ENCODE data around the gene PET100. TPM values are rescaled to one million over a fixed set of nuclear protein-coding genes. Genes with fewer than 3 reads are reported as not detected.

PET100 gene
- total and polyA plus RNA-seq, 11 donors: 22.3 to 405 (median 136) TPM

DNA sequence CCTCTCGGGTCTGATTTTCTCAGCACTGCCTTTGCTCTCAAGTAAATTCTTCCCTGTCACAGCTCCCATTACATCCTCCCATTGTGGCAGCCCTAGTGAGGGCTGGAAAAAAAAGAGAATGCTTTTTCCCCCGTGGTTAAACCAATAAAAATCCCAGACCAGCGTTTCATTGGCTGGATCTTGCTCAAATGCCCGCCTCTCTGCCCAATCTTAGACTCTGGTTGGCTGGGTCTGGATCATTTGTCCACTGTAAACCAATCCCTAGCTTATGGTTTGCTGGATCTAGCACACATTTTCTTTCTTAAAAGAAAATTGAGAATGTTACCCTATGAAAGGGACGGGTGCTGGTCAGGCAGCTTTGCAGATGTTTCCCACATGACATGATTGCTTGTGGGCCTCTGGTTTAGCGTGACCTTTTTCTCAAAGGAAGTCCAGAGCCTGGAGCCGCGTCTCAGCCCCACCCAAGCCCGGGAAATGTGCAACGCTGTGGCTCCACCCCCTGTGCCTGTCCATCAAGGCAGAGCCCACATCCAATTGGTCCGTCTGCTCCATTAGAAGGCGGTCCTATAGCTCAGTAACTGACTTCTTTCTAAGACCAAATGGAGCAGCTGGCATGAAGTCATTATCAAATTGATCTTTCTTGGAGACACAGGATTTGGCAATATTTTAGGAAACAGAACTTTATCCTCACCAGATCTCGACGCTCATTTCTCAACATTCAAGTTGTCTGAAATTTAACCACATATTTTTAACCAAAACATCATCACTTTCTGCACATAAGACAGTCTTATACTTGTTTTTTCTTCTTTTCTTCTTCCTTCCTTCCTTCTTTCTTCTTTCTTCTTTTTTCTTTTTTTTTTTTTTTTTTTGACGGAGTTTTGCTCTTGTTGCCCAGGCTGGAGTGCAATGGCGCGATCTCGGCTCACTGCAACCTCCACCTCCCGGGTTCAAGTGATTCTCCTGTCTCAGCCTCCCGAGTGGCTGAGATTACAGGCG is 44.7 kb downstream of the PET100 start:
- H3K27me3 ChIP-seq: peaks cover 0 to 44% (median 14%) of the 10 kb centered on the region in 9 donors
- WGBS, 4 donors: 57 to 60% (median 59%) methylated on average over 19 to 21 of the region's 21 CpGs

GRCh38 chr19:7676376-7676775 is 46.8 kb downstream of the PET100 start:
- H3K27me3 ChIP-seq: peaks cover 0 to 40% (median 11%) of the 10 kb centered on the region in 9 donors
- H3K4me1 ChIP-seq: peaks cover 0 to 30% (median 1%) of the 10 kb centered on the region in 12 donors
- peaks cover 0 to 7% (median 0%) of the 10 kb centered on the region in 12 donors for H3K9me3 ChIP-seq
- TF ChIP-seq POLR2A (IDR thresholded peaks at IDR 0.05): no peak
- TF ChIP-seq, protein P1, sequence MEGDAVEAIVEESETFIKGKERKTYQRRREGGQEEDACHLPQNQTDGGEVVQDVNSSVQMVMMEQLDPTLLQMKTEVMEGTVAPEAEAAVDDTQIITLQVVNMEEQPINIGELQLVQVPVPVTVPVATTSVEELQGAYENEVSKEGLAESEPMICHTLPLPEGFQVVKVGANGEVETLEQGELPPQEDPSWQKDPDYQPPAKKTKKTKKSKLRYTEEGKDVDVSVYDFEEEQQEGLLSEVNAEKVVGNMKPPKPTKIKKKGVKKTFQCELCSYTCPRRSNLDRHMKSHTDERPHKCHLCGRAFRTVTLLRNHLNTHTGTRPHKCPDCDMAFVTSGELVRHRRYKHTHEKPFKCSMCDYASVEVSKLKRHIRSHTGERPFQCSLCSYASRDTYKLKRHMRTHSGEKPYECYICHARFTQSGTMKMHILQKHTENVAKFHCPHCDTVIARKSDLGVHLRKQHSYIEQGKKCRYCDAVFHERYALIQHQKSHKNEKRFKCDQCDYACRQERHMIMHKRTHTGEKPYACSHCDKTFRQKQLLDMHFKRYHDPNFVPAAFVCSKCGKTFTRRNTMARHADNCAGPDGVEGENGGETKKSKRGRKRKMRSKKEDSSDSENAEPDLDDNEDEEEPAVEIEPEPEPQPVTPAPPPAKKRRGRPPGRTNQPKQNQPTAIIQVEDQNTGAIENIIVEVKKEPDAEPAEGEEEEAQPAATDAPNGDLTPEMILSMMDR (IDR thresholded peaks at IDR 0.05): no peak
- 22 to 43% (median 35%) methylated on average over 4 to 7 of the region's 7 CpGs for WGBS, 4 donors
- no peak overlapping the region for H3K27ac ChIP-seq
- ATAC-seq: no peak
- H3K36me3 ChIP-seq: no peaks in the 10 kb centered on the region
- intact Hi-C loops (cut with DNase I): loop anchor here in 6 of 10 donors (5.0 to 10.0 kb wide), 5 partner anchors 104 to 324 kb away; no protein-coding TSS in a partner anchor
- no peak overlapping the region for H3K4me3 ChIP-seq
- peak in 2 of 5 donors; percentile 51 to 58 for DNase-seq

More for the DNA sequence above, 44.7 kb downstream of the PET100 start:
- intact Hi-C loops (cut with DNase I): loop anchor here in 6 of 10 donors (5.0 to 10.0 kb wide), 5 partner anchors 102 to 322 kb away; no protein-coding TSS in a partner anchor
- H3K9me3 ChIP-seq: peaks cover 0 to 7% (median 0%) of the 10 kb centered on the region in 12 donors
- H3K36me3 ChIP-seq: no peaks in the 10 kb centered on the region
- peaks cover 0 to 19% (median 0%) of the 10 kb centered on the region in 12 donors for H3K4me1 ChIP-seq
- ATAC-seq: peak in 3 of 4 donors; percentile 87 to 89 (median 87)
- peak overlapping the region in 1 of 12 donors; percentile 70 for H3K27ac ChIP-seq
- no peak overlapping the region for H3K4me3 ChIP-seq
- DNase-seq: peak; percentile 55 to 81 (median 76)
- TF ChIP-seq POLR2A (IDR thresholded peaks at IDR 0.05): no peak

- peaks cover 0 to 36% (median 7%) of the 10 kb centered on the region in 9 donors for H3K27me3 ChIP-seq
- no peak within 1 kb of the TSS for H3K27ac ChIP-seq
- no peaks in the 10 kb centered on the region for H3K36me3 ChIP-seq
- TF ChIP-seq, protein P1 (IDR thresholded peaks at IDR 0.05): no peak
- TF ChIP-seq POLR2A (IDR thresholded peaks at IDR 0.05): no peak
- peaks cover 0 to 7% (median 0%) of the 10 kb centered on the region in 12 donors for H3K9me3 ChIP-seq
- H3K4me1 ChIP-seq: peaks cover 0 to 34% (median 3%) of the 10 kb centered on the region in 12 donors
- intact Hi-C loops (cut with DNase I): loop anchor here in 6 of 10 donors (5.0 to 10.0 kb wide), 5 partner anchors 105 to 325 kb away; no protein-coding TSS in a partner anchor
- 35 to 42% (median 41%) methylated on average over 10 of the region's 10 CpGs for WGBS, 4 donors
- ATAC-seq: no peak
- no peak for DNase-seq
- H3K4me3 ChIP-seq: no peak within 1 kb of the TSS
These were observed 47.3 kb downstream of the PET100 start, which contains the start of gene MCEMP1 for GRCh38 chr19:7676854-7677253. Gene MCEMP1 (plus strand): TSS chr19:7677090. CDS start chr19:7677121, 31 bp downstream.

DNA sequence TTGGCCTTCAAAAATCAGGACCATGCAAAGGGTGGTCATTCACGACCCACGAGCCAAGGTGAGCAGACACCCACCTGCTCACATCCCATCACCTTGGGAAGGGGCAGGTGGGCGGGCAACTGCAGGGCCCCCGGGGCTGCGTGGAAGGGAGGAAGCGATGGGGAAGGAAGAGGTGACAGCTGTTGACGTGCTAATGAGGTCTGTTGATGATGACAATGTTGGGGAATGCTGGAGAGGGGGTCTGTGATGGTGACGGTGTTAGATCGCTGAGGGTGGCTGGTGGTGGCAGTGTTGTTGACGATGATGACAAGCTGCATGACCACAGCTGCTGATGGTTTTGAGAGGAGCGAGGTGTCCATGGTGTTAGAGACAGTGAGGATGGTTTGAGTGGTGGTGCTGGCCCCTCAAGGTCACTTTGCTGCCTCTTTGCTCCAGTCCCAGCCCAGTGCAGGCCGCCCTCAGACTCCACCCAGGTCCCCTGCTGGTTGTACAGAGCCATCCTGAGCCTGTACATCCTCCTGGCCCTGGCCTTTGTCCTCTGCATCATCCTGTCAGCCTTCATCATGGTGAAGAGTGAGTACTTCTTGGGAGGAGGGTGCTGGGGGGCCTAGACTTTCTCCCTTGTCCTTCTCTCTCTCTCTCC is 48.2 kb downstream of the PET100 start:
- Histone ChIP-seq H3K9me3 (peaks cover 0 to 7% (median 0%) of the 10 kb centered on the region in 12 donors), H3K27me3 (peaks cover 0 to 30% (median 6%) of the 10 kb centered on the region in 9 donors), H3K27ac (no peak overlapping the region), H3K36me3 (peaks cover 0 to 8% (median 6%) of the 10 kb centered on the region in 9 donors), H3K4me1 (peaks cover 0 to 41% (median 8%) of the 10 kb centered on the region in 12 donors), H3K4me3 (no peak overlapping the region)
- intact Hi-C loops (cut with DNase I): loop anchor here in 6 of 10 donors (2.0 to 10.0 kb wide), 6 partner anchors 25 to 325 kb away; no protein-coding TSS in a partner anchor
- no peak for ATAC-seq
- 23 to 37% (median 28%) methylated on average over 12 of the region's 12 CpGs for WGBS, 4 donors
- DNase-seq: no peak
- no peak for TF ChIP-seq POLR2A (IDR thresholded peaks at IDR 0.05)
- TF ChIP-seq, protein P1 (IDR thresholded peaks at IDR 0.05): no peak

Data from heart left ventricle (tissue), 16 donors.